Measurements from ENCODE around the gene PTPA. TPM values are rescaled to one million over a fixed set of nuclear protein-coding genes. Genes with fewer than 3 reads are reported as not detected.

Gene PTPA
- total and polyA plus RNA-seq, 10 of the 15 experiments (the other 5 are each of a cell fraction or from before 2014, with no cell fraction given) = 1.6 to 111 (median 55.1) TPM

DNA sequence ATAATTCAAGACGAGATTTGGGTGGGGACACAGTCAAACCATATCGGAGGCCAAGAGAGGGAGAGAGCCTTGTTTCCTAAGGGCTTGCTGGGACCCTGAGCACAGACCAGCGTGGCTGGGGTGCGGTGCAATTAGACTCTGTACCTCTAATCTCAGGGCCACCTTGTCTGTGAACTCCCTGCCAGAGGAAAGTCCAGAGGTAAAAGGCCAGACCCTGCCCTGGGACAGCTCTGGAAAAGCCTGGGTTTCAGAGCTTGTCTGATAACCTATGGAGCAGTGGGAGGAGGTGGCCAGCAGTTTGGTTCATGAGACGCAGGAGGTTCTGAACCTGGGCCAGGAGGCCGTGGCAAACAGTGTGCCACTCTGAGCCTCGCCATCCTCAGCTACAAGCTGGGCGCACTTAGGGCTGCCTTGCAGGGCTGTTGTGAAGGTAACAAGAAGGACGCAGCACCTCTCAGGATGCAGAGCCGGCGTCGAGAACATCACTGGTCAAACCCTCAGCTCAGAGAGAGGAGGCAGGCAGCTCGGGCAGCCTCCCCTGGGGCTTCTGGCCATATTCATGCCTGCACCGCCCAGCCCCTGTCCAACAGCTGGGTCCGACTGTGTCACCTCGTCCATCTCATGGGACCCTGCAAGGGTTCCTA, 35.1 kb upstream of the PTPA start (continued):
- no peak for TF ChIP-seq MYC (IDR thresholded peaks at IDR 0.05; ENCODE audit: insufficient read depth, insufficient read length, insufficient replicate concordance, low read length, severe bottlenecking)

DNA sequence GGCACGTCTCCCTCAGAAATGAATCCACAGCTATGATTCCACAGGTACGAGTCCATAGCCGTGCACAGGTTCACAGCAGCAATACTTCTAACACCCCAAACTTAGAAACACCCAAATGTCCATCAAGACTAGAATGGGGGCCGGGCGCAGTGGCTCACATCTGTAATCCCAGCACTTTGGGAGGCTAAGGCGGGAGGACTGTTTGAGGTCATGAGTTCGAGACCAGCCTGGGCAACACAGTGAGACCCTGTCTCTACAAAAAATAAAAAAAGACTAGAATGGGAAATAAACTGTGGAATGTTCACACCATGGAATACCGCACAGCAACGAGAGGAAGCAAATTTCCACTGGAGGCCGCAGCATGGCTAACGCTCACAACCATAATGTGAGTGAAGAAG, 34.6 kb upstream of the PTPA start:
- Histone ChIP-seq H3K36me3 (ENCODE audit: control insufficient read depth in 2 of 2, insufficient read depth in 2 of 2, low read length in 1 of 2) (no peaks in the 10 kb centered on the region), H3K79me2 (ENCODE audit: control insufficient read depth, insufficient read depth, low read length) (peaks cover 4% of the 10 kb centered on the region), H3K9ac (ENCODE audit: control insufficient read depth, insufficient read depth, low read length) (no peak overlapping the region), H4K20me1 (ENCODE audit: control insufficient read depth, insufficient read depth) (no peaks in the 10 kb centered on the region), H3K27me3 (replicated peaks in 1 of 2; ENCODE audit: control insufficient read depth in 2 of 2, insufficient read depth in 2 of 2, low read length in 1 of 2) (no peaks in the 10 kb centered on the region), H3K4me2 (ENCODE audit: control insufficient read depth, insufficient read depth) (no peak overlapping the region), H3K4me1 (ENCODE audit: control insufficient read depth, insufficient read depth, low read length) (peaks cover 4% of the 10 kb centered on the region), H3K9me3 (replicated peaks; ENCODE audit: control insufficient read depth, insufficient read depth, low read length) (no peaks in the 10 kb centered on the region), H3K4me3 (no peak overlapping the region), H3K27ac (ENCODE audit: control insufficient read depth, insufficient read depth) (no peak overlapping the region), H2AFZ (ENCODE audit: control insufficient read depth, low read depth, low read length) (no peak overlapping the region)
- POLR2A ChIA-PET = no interaction called here
- intact Hi-C loops (cut with micrococcal nuclease; ENCODE audit: unreplicated experiment) = no loop called here
- RAD21 ChIA-PET (ENCODE audit: unreplicated experiment) = no interaction called here
- DNase-seq (ENCODE audit: low read depth, low spot score) (no peak), ATAC-seq (no peak), FAIRE-seq (no peak)
- in situ Hi-C loops (cut with MboI) = no loop called here
- CTCF ChIA-PET = interaction anchor here (1.3 kb wide), 1 partner anchor 71 kb away, joined by 3 read pairs; no protein-coding TSS in a partner anchor
- WGBS (ENCODE audit: insufficient coverage, insufficient replicate concordance, low lambda C conversion rate, missing lambda C conversion rate) = 80% methylated on average over 11 of the region's 11 CpGs
- no TSS peak for BruUV-seq (replicated peaks)
- SMC1A ChIA-PET (ENCODE audit: uncharacterized antibody, unreplicated experiment) = no interaction called here
- TF ChIP-seq, protein P1, sequence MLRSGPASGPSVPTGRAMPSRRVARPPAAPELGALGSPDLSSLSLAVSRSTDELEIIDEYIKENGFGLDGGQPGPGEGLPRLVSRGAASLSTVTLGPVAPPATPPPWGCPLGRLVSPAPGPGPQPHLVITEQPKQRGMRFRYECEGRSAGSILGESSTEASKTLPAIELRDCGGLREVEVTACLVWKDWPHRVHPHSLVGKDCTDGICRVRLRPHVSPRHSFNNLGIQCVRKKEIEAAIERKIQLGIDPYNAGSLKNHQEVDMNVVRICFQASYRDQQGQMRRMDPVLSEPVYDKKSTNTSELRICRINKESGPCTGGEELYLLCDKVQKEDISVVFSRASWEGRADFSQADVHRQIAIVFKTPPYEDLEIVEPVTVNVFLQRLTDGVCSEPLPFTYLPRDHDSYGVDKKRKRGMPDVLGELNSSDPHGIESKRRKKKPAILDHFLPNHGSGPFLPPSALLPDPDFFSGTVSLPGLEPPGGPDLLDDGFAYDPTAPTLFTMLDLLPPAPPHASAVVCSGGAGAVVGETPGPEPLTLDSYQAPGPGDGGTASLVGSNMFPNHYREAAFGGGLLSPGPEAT (IDR thresholded peaks at IDR 0.05; ENCODE audit: low read depth) = no peak
- TF ChIP-seq, protein P2, sequence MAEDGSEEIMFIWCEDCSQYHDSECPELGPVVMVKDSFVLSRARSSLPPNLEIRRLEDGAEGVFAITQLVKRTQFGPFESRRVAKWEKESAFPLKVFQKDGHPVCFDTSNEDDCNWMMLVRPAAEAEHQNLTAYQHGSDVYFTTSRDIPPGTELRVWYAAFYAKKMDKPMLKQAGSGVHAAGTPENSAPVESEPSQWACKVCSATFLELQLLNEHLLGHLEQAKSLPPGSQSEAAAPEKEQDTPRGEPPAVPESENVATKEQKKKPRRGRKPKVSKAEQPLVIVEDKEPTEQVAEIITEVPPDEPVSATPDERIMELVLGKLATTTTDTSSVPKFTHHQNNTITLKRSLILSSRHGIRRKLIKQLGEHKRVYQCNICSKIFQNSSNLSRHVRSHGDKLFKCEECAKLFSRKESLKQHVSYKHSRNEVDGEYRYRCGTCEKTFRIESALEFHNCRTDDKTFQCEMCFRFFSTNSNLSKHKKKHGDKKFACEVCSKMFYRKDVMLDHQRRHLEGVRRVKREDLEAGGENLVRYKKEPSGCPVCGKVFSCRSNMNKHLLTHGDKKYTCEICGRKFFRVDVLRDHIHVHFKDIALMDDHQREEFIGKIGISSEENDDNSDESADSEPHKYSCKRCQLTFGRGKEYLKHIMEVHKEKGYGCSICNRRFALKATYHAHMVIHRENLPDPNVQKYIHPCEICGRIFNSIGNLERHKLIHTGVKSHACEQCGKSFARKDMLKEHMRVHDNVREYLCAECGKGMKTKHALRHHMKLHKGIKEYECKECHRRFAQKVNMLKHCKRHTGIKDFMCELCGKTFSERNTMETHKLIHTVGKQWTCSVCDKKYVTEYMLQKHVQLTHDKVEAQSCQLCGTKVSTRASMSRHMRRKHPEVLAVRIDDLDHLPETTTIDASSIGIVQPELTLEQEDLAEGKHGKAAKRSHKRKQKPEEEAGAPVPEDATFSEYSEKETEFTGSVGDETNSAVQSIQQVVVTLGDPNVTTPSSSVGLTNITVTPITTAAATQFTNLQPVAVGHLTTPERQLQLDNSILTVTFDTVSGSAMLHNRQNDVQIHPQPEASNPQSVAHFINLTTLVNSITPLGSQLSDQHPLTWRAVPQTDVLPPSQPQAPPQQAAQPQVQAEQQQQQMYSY (CRISPR knock-in tag; IDR thresholded peaks at IDR 0.05) = no peak
- TF ChIP-seq CBX5 (IDR thresholded peaks at IDR 0.05; ENCODE audit: low read depth) (no peak), ZNF274 (IDR thresholded peaks at IDR 0.05; ENCODE audit: insufficient read depth, insufficient read length) (no peak), POLR2AphosphoS5 (IDR thresholded peaks at IDR 0.05; ENCODE audit: low read length) (no peak)
- TF ChIP-seq, protein P3, sequence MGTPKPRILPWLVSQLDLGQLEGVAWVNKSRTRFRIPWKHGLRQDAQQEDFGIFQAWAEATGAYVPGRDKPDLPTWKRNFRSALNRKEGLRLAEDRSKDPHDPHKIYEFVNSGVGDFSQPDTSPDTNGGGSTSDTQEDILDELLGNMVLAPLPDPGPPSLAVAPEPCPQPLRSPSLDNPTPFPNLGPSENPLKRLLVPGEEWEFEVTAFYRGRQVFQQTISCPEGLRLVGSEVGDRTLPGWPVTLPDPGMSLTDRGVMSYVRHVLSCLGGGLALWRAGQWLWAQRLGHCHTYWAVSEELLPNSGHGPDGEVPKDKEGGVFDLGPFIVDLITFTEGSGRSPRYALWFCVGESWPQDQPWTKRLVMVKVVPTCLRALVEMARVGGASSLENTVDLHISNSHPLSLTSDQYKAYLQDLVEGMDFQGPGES (IDR thresholded peaks at IDR 0.05) = no peak
- TF ChIP-seq, protein P4, sequence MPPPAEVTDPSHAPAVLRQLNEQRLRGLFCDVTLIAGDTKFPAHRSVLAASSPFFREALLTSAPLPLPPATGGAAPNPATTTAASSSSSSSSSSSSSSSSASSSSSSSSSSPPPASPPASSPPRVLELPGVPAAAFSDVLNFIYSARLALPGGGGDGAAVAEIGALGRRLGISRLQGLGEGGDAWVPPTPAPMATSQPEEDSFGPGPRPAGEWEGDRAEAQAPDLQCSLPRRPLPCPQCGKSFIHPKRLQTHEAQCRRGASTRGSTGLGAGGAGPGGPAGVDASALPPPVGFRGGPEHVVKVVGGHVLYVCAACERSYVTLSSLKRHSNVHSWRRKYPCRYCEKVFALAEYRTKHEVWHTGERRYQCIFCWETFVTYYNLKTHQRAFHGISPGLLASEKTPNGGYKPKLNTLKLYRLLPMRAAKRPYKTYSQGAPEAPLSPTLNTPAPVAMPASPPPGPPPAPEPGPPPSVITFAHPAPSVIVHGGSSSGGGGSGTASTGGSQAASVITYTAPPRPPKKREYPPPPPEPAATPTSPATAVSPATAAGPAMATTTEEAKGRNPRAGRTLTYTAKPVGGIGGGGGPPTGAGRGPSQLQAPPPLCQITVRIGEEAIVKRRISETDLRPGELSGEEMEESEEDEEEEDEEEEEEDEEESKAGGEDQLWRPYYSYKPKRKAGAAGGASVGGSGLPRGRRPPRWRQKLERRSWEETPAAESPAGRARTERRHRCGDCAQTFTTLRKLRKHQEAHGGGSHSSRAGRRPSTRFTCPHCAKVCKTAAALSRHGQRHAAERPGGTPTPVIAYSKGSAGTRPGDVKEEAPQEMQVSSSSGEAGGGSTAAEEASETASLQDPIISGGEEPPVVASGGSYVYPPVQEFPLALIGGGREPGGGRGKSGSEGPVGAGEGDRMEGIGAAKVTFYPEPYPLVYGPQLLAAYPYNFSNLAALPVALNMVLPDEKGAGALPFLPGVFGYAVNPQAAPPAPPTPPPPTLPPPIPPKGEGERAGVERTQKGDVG (CRISPR knock-in tag; IDR thresholded peaks at IDR 0.05) = no peak
